Heart left ventricle (tissue), 16 donors: ENCODE measurements around the gene MYOZ3. TPM values are rescaled to one million over a fixed set of nuclear protein-coding genes. Genes with fewer than 3 reads are reported as not detected.

Experiments used
- ATAC-seq, 4 donors: fragments of 200-7000 bp; cut with Tn5 transposase; one replicate each; pipeline ENCODE4 v1.9.1; 2020 to 2022; ENCODE audit warnings: moderate library complexity in 4 of 4, mild to moderate bottlenecking in 3 of 4, moderate number of reproducible peaks in 1 of 4
- DNase-seq, 5 donors: peaks; one replicate each; pipeline ENCODE4 v3.0.0-alpha.2; 2020
- H3K27ac ChIP-seq, 12 donors: fragments of 200-600 bp; sonication (generic) in 4 of 12; one replicate each; pipeline versions ENCODE4 v1.5.0 to v1.8.0; 2016 to 2022; ENCODE audit warnings: mild to moderate bottlenecking in 2 of 12
- H3K27me3 ChIP-seq, 9 donors: fragments of 200-600 bp; sonication (generic) in 2 of 9; one replicate each; pipeline versions ENCODE4 v1.5.1 to v1.8.0; 2016 to 2022; ENCODE audit warnings: mild to moderate bottlenecking in 3 of 9
- H3K36me3 ChIP-seq, 9 donors: fragments of 200-600 bp; sonication (generic) in 2 of 9; one replicate each; pipeline versions ENCODE4 v1.5.0 to v1.8.0; 2018 to 2022; ENCODE audit warnings: mild to moderate bottlenecking in 2 of 9
- H3K4me1 ChIP-seq, 12 donors: fragments of 200-600 bp; sonication (generic) in 4 of 12; one replicate each; pipeline versions ENCODE4 v1.5.0 to v1.8.0; 2016 to 2022; ENCODE audit warnings: mild to moderate bottlenecking in 3 of 12
- H3K4me3 ChIP-seq, 12 donors: fragments of 200-600 bp; sonication (generic) in 4 of 12; one replicate each; pipeline versions ENCODE4 v1.5.0 to v1.8.0; 2017 to 2022; ENCODE audit warnings: mild to moderate bottlenecking in 9 of 12, moderate library complexity in 4 of 12
- H3K9me3 ChIP-seq, 12 donors: fragments of 200-600 bp; sonication (generic) in 4 of 12; one replicate each; pipeline versions ENCODE4 v1.5.0 to v1.8.0; 2016 to 2022; ENCODE audit warnings: mild to moderate bottlenecking in 1 of 12
- POLR2A ChIP-seq, 2 donors: fragments of 450-650 bp; IDR thresholded peaks; one replicate each; pipeline ENCODE4 v1.6.1; 2017; ENCODE audit warnings: antibody characterized with exemption in 2 of 2, mild to moderate bottlenecking in 2 of 2, moderate library complexity in 2 of 2
- WGBS, 4 donors: extraction: QIAGEN DNeasy Blood & Tissue Kit in 2 of 4; methylation state at CpG; one replicate each; pipeline versions ENCODE4 v1.1.5 to v1.1.7; 2013 to 2018; 5-methylcytosine and 5-hydroxymethylcytosine counted together
- intact Hi-C, 10 donors: fragments of 100-400 bp; cut with DNase I; formaldehyde crosslinking; loops; one replicate each; pipeline versions ENCODE4 v1.11.1 to v1.14.2; 2022
- polyA plus RNA-seq, 2 donors: library from polyadenylated mRNA; stranded (reverse); fragments of 200-250 nt; gene quantifications; one replicate each; pipeline ENCODE4 v1.2.3, GENCODE V29; 2013
- total RNA-seq, 9 donors: library from RNA; depleted of rRNA in 2 of 9; stranded (reverse); fragments of >200 nt in 2 of 9; fragmentation: NEBNext Ultra II Directional in 3 of 9; extraction: Animal tissue kit (Norgen Biotek cat#: 25700) in 3 of 9; gene quantifications; one replicate each; pipeline versions ENCODE4 v1.1.0 to v1.2.4, GENCODE V29; 2016 to 2023
- TF ChIP-seq, protein P1 (sequence below), 12 donors: fragments of 200-600 bp; sonication (generic) in 4 of 12; IDR thresholded peaks; one replicate each; pipeline versions ENCODE4 v1.5.0 to v1.8.0; 2018 to 2022; ENCODE audit warnings: antibody characterized with exemption in 12 of 12, mild to moderate bottlenecking in 5 of 12
- donor health status: ischemic (EF 13 %, LVEDD 7.1; RV severe dilation, severe dysfunction).
- donor health status: healthy with polysubstance abuse.
- donor health status: DM: no; HTN: yes; CAD: no.
- donor health status: DM: no; HTN: no; CAD: no.
- donor health status: ischemic (EF 25% LVEDD 6.9; RV normal size, moderate dysfunction).
- donor health status: ischemic (EF 25% LVEDD 5.7; RV mildly dilated, moderate dysfunction).
- donor health status: healthy.
- donor health status: DM: yes; HTN: yes; CAD: no.
- donor health status: ischemic (EF 35%, LVEDD 5.7; RV mildly dilated, moderate dysfunction).
- donor health status: nonischemic (EF 11% LVEDD 7.7; RV severe dilation, severe dysfunction).
- donor health status: DM: yes; HTN: yes; CAD: no.
- donor health status: PGD.
- donor health status: ischemic (EF 29% LVEDD 5.4; RV normal size, mild dysfunction).
- donor health status: nonischemic (EF 23%, LVEDD 6.1; RV moderate dilation, normal function).

The MYOZ3 gene
- total and polyA plus RNA-seq, 11 donors, result 1.2 to 10.2 (median 4.6) TPM

DNA sequence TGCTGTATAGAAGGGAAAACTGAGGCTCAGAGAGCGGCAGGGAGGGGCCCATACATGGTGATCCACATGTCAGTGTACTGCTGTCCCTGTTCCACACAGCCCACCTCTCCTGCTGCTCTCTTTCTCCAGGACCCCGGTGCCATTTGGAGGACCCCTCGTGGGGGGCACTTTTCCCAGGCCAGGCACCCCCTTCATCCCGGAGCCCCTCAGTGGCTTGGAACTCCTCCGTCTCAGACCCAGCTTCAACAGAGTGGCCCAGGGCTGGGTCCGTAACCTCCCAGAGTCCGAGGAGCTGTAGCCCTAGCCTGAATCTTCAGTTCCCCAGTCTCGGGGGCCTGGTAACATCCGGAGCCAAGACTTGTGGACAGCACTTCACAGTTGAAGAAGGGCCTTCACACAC, 15.5 kb downstream of the MYOZ3 start:
- DNase-seq (no peak), ATAC-seq (no peak)
- TF ChIP-seq, protein P1, sequence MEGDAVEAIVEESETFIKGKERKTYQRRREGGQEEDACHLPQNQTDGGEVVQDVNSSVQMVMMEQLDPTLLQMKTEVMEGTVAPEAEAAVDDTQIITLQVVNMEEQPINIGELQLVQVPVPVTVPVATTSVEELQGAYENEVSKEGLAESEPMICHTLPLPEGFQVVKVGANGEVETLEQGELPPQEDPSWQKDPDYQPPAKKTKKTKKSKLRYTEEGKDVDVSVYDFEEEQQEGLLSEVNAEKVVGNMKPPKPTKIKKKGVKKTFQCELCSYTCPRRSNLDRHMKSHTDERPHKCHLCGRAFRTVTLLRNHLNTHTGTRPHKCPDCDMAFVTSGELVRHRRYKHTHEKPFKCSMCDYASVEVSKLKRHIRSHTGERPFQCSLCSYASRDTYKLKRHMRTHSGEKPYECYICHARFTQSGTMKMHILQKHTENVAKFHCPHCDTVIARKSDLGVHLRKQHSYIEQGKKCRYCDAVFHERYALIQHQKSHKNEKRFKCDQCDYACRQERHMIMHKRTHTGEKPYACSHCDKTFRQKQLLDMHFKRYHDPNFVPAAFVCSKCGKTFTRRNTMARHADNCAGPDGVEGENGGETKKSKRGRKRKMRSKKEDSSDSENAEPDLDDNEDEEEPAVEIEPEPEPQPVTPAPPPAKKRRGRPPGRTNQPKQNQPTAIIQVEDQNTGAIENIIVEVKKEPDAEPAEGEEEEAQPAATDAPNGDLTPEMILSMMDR (IDR thresholded peaks at IDR 0.05), result no peak
- Histone ChIP-seq H3K9me3 (no peaks in the 10 kb centered on the region), H3K27ac (no peak overlapping the region), H3K4me3 (no peak overlapping the region), H3K36me3 (peaks cover 0 to 12% (median 4%) of the 10 kb centered on the region in 9 donors), H3K27me3 (peaks cover 0 to 5% (median 0%) of the 10 kb centered on the region in 9 donors), H3K4me1 (peaks cover 6 to 39% (median 28%) of the 10 kb centered on the region in 12 donors)
- intact Hi-C loops, result no loop called here
- WGBS, 4 donors, result 84 to 97% (median 93%) methylated on average over 5 to 9 of the region's 9 CpGs

DNA sequence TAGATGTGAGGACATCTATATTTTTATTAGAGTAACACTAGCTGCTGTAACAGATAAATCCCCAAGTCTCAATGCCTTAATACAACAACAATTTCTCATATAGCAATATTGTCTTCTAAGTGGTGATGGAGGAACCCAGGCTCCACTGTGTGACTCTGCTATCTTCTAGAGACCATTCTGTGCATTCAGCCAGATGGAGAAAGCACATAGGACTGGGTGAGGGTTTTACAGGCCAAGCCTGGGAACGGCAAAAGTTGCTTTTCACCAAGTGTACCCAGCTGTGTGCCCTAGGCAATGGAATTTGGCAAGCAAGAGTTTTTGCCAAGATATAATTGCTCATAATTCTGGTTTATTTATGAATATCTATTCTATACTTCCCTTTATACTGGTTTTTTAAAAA, 28.1 kb downstream of the MYOZ3 start:
- no peaks in the 10 kb centered on the region for H3K27me3 ChIP-seq
- WGBS, 4 donors, result 88 to 100% (median 91%) methylated on average over 1 of the region's 1 CpG
- TF ChIP-seq, protein P1 (IDR thresholded peaks at IDR 0.05), result no peak
- no peak for TF ChIP-seq POLR2A (IDR thresholded peaks at IDR 0.05)
- no peaks in the 10 kb centered on the region for H3K9me3 ChIP-seq
- H3K4me1 ChIP-seq, result no peaks in the 10 kb centered on the region
- H3K4me3 ChIP-seq, result no peak overlapping the region
- DNase-seq, result no peak
- intact Hi-C loops, result no loop called here
- no peak for ATAC-seq
- H3K36me3 ChIP-seq, result peaks cover 0 to 77% (median 62%) of the 10 kb centered on the region in 9 donors
- no peak overlapping the region for H3K27ac ChIP-seq

DNA sequence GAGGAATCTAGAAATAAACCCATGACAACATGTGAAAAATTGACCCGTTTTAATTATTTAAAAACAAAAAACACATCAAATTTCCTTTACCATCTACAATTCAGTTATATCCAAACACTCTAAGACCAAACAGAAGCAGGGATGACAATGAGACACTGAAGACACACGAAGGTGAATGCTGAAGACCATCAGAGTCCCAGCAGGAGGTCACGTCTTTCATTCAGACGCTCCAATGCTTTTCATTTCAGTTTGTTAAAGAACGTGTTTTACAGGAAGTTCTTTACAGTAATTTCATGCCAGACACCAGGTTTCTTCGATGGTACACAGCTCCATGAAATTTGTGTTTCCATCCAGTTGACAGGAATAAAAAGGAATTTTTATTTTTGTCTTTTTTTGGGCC, 29.7 kb downstream of the MYOZ3 start:
- Histone ChIP-seq H3K9me3 (no peaks in the 10 kb centered on the region), H3K27ac (no peak overlapping the region), H3K36me3 (peaks cover 0 to 90% (median 79%) of the 10 kb centered on the region in 9 donors), H3K4me3 (no peak overlapping the region), H3K27me3 (no peaks in the 10 kb centered on the region), H3K4me1 (no peaks in the 10 kb centered on the region)
- intact Hi-C loops, result loop anchor here in 1 of 10 donors (10.0 kb wide), 1 partner anchor 226 kb away; no protein-coding TSS in a partner anchor
- DNase-seq (no peak), ATAC-seq (no peak)
- 72 to 78% (median 74%) methylated on average over 6 of the region's 6 CpGs for WGBS, 4 donors
- TF ChIP-seq, protein P1 (IDR thresholded peaks at IDR 0.05), result no peak
- TF ChIP-seq POLR2A (IDR thresholded peaks at IDR 0.05), result no peak

DNA sequence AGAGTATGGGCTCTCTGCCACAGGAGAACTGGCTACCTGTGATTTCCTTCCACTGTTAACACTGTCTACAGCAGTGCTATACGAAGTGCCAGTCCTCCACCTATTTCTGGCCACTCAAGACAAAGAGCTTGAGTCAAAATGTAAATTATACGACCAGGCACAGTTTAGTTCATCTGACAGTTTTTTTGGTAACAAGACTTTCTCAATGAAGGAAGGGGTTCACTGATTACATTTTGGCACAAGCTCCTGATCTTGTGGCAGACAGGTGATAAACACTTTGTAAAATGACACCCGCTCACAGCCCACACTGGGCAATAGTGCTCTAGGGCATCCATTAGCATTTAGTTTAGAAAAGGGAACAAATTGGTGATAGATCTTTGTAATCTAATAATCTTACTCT, 31.2 kb downstream of the MYOZ3 start:
- Histone ChIP-seq H3K27ac (no peak overlapping the region), H3K27me3 (no peaks in the 10 kb centered on the region), H3K4me3 (no peak overlapping the region), H3K36me3 (peaks cover 0 to 95% (median 85%) of the 10 kb centered on the region in 9 donors), H3K9me3 (no peaks in the 10 kb centered on the region), H3K4me1 (no peaks in the 10 kb centered on the region)
- no peak for TF ChIP-seq POLR2A (IDR thresholded peaks at IDR 0.05)
- TF ChIP-seq, protein P1 (IDR thresholded peaks at IDR 0.05), result no peak
- DNase-seq (no peak), ATAC-seq (no peak)
- intact Hi-C loops, result loop anchor here in 1 of 10 donors (10.0 kb wide), 1 partner anchor 227 kb away; no protein-coding TSS in a partner anchor
- 81 to 83% (median 81%) methylated on average over 3 of the region's 3 CpGs for WGBS, 4 donors
